ENCODE data around the gene RNF144A.

DNA sequence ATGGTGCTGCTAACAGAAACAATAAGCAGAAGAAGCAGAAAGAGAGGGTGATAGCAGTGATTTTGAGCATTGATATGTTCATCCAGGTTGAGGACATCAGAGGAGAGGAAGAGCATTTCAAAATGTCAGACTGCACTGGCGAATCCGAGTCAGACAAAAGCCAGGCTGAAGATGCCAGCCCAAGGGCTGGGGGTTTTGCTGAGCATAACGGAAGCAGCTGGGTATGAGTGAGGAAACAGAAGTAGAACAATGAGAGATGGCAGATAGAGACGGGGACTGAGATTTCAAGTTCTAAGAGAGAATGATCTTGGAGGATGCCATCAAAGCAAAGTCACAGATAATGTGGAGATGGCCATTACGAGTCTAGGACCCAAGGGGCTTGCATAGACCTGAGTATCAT is 151.2 kb downstream of the RNF144A start:
- TF ChIP-seq, protein P1, sequence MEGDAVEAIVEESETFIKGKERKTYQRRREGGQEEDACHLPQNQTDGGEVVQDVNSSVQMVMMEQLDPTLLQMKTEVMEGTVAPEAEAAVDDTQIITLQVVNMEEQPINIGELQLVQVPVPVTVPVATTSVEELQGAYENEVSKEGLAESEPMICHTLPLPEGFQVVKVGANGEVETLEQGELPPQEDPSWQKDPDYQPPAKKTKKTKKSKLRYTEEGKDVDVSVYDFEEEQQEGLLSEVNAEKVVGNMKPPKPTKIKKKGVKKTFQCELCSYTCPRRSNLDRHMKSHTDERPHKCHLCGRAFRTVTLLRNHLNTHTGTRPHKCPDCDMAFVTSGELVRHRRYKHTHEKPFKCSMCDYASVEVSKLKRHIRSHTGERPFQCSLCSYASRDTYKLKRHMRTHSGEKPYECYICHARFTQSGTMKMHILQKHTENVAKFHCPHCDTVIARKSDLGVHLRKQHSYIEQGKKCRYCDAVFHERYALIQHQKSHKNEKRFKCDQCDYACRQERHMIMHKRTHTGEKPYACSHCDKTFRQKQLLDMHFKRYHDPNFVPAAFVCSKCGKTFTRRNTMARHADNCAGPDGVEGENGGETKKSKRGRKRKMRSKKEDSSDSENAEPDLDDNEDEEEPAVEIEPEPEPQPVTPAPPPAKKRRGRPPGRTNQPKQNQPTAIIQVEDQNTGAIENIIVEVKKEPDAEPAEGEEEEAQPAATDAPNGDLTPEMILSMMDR (conservative IDR thresholded peaks at IDR 0.05; ENCODE audit: low read length): no peak
- TF ChIP-seq EZH2phosphoT487 (IDR thresholded peaks at IDR 0.05; ENCODE audit: borderline replicate concordance): no peak
